OCI-M2 (cell line): ENCODE measurements around the gene CCDC149.

Experiments
- DNase-seq: peaks from one replicate; lab custom pipeline; 2025; ENCODE audit not compliant: unreplicated experiment; lab: John Stamatoyannopoulos, UW

CCDC149 gene

GRCh38 chr4:24881508-24882196, 31.2 kb downstream of the CCDC149 start:
- no peak for DNase-seq

DNA sequence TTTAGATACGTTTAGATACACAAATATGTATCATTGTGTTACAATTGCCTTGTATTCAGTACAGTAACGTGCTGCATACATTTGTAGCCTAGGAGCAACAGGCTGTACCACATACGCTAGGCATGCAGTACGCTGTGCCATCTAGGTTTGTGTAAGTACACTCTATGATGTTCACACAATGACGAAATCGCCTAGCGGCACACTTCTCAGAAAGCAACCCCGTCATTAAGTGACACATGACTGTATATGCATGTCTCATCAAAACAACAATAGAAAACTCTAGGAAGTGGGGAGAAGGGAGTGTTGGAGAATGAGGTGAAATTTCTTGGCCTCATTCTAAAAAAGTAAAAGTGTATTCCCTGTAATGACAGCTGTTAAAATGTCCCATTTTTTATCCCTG, 32.7 kb downstream of the CCDC149 start:
- DNase-seq, result no peak

- no peak for DNase-seq
Observed at GRCh38 chr4:24878636-24879016, 34.2 kb downstream of the CCDC149 start.

- no peak for DNase-seq
Observed at GRCh38 chr4:24877868-24878635, 34.8 kb downstream of the CCDC149 start.

DNA sequence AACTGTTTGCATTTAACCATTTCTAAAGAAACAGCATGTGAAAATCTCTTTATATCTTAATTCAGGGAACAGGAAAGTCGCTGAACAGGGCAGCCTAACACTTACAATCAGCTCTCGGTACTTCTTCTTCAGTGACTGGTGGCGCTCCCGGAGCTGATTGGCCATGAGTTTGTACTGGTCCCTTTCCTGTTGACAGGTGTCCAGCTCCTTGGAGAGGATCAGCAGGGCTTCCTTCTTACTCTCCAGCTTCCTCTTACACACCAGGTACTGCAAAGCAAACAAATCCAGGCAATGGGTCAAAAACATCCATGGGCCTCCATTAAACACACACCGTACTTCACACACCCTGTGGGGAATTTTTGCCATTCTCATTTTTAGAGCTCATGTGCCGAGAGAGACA, 36.4 kb downstream of the CCDC149 start:
- DNase-seq, result no peak

DNA sequence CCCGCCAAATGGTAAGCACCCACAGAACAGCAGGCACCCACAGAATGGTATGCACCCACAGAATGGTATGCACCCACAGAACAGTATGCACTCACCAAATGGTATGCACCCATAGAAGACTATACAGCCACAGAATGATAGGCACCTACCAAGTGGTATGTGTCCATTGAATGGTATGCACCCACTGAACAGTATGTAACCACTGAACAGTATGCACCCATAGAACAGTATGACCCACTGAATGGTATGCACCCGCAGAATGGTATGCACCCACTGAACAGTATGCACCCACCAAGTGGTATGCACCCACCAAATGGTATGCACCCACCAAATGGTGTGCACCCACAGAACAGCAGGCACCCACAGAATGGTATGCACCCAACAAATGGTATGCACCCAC, 40.1 kb downstream of the CCDC149 start:
- no peak for DNase-seq

GRCh38 chr4:24871210-24871609, 41.6 kb downstream of the CCDC149 start:
- no peak for DNase-seq

GRCh38 chr4:24867766-24868296, 45.0 kb downstream of the CCDC149 start:
- DNase-seq, result no peak

DNA sequence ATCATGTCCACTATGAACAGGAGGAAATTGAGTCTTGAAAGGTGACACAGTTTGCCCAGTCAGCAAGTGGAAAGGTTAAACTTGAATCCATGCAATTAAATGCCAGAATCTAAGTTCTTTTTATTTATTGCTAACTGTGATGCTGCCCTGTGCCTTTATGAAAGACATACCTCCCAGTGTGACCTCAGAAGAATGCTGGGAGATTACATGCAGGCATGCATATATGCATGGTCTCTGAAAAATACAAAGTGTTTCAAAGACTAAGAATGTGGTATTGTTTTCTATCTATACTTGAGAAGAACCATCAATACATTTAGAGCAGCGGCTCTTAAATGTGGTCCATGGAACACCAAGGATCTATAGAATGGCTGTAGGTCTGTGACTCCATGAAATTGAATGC, 45.6 kb downstream of the CCDC149 start:
- no peak for DNase-seq

- no peak for DNase-seq
Observed at GRCh38 chr4:24865401-24865800, 47.4 kb downstream of the CCDC149 start.

- DNase-seq, result no peak
Observed at GRCh38 chr4:24863799-24864198, 49.0 kb downstream of the CCDC149 start.

GRCh38 chr4:24862073-24862751, 50.6 kb downstream of the CCDC149 start:
- DNase-seq, result no peak

DNA sequence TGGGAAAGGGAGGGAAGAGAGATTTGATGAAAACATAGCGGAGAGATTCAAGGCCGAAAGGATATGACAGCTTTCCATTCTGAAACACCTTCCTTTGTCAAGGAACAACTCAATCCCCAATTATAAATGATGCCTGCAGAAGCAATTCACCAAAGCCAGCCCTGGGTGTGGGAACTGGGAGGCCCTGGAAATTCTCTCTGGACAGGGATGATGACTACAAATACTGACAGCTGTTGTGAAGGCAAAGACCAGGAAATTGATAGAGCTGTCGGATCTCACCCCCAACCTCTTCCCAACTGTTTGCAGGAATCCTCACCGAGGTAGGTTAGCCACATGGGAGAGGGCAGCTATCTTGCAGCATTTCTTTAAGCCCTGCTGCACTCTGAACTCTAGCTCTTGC, 54.3 kb downstream of the CCDC149 start:
- no peak for DNase-seq

DNA sequence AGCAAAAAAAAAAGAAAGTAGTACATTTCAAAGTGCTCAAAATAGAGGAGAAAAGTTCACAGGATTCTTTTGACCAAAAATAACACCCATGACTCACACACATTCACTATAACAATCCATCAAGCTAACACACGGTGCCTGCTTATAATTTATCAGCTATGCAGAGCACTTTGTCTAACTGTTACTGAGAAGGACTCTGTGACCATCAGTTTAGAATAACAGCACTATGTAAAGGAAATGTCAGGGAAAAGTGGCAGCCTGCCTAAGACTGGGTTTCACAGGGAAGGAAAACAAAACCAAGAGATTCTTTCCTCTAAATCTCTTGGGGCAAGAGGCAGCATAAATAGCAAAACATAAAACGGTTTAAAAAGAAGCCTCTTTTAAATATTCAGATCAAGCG, 54.8 kb downstream of the CCDC149 start:
- no peak for DNase-seq

- DNase-seq, result no peak
Observed at GRCh38 chr4:24856586-24856985, 56.3 kb downstream of the CCDC149 start.

DNA sequence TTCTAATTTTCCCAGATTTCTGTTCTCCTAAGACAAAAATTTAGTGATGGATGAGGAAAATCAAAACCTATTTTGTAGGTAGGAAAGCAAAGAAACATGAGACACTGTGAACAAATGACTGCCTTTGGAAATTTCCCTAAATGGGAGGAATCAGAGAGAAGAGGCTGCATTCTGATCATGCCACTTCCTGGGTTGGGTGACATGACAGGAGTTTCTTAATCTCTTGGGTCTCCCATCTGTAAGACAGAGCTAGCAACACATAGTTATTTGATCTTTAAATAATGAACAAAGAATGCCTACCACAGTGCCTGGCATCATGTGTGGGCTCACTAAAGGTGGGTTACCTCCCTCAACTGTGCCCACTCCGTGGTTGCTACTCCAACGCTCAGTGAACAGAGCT, 57.1 kb downstream of the CCDC149 start:
- no peak for DNase-seq

DNA sequence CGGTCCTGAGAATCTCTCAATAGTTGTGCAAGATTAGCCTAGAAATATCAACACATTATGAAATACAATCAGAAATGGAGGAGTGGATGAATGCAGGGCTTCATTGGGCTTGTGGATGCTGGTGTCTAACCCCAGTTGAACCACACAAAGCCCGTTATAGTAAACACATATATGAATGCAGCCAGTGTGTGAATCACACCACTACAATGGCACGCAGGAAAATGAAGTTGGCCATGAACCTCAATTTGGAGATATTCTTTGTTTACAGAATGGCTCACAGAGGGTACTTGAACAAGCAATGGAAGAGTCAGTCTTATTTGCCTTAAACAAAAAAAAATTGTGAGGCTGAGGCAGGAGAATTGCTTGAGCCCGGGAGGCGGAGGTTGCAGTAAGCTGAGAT, 59.7 kb downstream of the CCDC149 start:
- no peak for DNase-seq

DNA sequence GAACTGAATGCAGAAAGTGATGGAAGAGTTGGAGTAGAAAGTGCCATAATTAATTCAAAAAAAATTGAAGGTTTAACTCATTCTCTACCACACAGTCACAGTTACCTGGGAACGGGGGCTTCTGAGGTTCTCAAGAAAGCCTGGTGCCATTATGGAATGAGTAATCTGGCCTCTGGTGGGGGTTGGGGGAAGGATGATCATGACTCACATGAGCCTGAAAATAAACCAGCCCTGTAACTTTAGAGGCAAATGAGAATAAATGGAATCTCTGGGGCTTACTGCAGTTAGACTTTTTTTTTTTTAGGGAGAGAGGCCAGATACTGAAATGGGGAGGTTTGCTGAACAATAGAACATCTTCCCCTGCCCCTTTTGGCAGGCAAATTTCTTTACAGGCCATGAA, 62.2 kb downstream of the CCDC149 start:
- no peak for DNase-seq

DNA sequence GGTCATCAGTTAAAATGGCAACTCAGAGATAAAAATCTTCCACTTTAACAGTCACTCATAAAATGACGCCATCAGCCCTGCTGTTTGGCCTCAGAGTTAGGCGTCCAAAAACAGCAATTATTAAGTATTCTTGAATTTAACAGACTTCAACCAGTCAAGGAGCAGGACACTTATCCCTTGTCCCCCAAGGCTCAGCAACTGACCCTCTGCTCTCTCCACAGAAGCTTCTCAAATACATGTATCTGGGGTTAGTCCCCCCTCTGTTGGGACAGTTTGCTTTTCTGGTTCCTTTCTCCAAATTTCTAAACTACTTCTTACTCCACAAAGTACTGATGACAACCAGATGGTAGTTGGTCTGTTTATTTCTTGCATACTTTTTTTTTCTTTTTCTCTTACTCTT, 63.1 kb downstream of the CCDC149 start:
- no peak for DNase-seq

- DNase-seq, result no peak
Observed at GRCh38 chr4:24849351-24849750, 63.5 kb downstream of the CCDC149 start.

GRCh38 chr4:24846716-24847115, 66.1 kb downstream of the CCDC149 start:
- no peak for DNase-seq

GRCh38 chr4:24845902-24846301, 66.9 kb downstream of the CCDC149 start:
- no peak for DNase-seq
